ENCODE data around the gene FSTL1.

Gene FSTL1

DNA sequence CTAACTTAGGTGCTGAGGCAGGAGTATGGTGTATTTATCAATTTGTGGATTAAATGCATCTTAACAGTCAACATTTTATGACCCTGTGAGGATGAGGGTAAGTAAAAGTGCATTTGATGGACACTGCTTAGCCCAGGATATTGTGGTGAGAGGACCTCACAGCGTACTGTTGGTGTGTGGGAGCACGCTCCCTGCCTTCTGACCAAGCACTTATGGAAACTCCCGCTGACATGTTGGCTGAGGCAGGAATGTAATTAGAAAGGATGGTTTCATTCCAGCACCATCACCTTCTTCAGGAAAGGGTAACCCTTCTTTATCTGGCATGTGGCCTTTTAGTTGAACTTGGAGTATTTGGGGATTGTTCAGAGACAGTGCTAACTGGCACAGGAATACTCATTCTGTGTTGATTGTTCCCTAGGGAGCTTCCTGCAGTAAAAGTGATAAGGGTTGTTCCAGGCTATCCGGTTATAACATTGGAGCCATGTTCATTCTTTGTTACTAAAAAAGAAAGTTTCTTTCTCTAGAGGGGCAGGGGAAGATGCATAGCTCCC, 11.7 kb upstream of the FSTL1 start:
- DNase-seq = no peak

DNA sequence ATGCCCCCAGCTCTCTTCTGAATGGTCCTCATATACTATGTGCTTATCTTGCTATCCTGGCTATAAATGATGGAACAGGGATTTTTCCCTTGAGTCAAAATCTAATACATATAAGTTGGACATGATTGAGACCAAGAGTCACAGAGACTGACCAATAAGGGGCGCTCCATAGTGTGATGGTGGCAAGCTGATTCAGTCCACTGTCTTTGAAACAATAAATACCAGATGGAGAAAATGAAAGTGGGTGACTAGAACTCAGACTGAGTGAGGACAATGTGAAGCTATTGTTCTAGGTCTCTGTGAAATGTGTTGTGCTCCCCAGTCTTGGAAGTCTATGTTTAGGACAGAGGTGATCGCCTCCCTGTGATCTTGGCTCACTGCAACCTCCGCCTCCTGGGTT, 10.6 kb upstream of the FSTL1 start:
- no peak for DNase-seq

GRCh38 chr3:120460862-120461261, 10.1 kb upstream of the FSTL1 start:
- no peak for DNase-seq

DNA sequence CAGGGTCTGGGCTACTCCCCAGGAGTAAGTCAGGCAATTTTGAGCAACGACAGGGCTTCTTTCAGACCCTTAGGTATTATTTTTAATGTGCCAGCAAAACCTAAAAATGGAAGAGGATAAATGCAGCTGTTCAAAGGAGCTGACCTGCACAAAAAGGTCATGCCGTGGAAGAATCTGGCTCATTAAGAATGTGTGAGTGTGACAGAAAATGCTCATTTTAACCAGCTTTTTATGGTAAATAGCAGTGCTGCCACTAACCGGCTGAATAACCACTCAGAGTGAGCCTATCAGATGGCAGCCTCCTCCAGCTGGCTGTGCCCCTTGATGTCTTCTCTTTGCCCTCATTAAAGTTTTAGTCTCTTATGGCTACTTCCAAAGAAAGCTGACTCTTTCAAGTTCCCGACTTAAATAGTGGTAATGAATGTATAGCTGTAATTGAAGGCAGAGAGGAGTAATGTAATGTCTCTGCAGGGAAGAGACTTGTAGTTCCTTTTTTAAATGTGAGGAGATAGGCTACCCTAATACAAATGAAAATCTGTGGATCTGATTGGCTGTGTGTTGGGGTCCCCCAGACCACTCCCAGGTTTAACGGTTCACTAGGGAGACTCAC, 9.5 kb upstream of the FSTL1 start:
- no peak for DNase-seq

- DNase-seq = no peak
These were observed 8.4 kb upstream of the FSTL1 start for GRCh38 chr3:120459196-120459595.

DNA sequence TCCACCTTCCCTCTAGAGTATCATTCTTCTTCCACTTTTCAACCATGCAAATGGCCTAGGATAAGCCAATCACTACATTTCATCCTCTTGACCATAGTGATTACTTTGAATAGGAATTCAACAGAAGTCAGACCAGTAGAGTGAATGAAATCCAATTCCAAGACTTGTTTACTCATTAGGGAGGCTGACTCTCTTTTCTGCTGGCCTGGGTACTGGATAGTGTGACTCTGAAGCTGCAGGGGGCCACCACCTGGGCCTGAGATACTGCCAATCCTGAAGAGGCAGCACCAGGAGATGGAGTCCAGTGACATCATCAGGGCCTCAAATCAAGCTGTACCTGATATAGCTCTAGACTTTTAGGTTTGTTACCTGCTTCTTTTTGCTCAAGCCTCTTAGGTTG, 7.0 kb upstream of the FSTL1 start:
- DNase-seq = no peak

DNA sequence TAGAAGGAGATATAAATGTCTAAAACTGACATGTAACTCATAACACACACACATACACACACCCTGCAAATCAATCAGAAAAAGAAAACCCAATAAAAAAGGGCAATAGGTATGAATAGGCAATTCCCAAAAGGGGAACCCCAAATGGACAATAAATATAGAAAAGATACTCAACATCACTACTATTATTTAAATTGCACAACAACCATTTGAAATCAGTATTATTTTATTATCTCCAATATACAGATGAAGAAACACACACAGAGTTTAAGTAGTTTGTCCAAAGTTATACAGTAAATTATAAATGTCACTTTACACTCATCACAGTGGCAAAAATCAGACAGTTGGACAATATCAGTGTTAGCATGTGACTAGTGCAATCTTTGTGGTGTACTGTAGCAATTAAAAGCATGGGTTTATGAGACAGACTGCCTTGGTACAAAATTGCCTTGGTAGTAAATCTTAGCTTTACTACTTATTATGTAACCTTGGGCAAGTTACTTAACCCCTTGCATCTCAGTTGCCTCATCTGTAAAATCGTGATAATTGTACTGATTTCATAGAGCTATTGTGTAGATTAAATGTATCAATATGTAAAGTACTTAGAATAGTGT, 3.4 kb upstream of the FSTL1 start:
- no peak for DNase-seq

- no peak for DNase-seq
These were observed 2.0 kb upstream of the FSTL1 start for GRCh38 chr3:120452816-120453215.

DNA sequence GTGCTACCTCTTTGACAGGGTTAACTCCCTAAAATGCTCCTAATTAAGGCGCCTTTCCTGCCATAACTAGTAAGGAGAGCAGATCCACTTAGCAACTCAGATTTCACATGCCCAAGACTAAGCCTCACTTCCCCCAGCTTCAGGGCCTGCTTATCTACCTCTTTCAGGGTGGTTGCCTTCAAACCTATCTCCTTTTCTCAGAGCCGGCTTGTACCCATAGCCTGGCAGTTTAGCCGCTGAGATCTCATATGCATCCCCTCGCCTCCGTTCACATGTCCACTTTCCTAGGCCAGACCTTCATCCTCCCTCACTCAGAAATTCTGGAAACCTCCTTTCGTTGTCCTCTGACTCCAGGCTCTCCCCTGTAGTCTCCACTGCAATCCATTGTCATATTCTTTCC, 1.0 kb upstream of the FSTL1 start:
- no peak for DNase-seq

DNA sequence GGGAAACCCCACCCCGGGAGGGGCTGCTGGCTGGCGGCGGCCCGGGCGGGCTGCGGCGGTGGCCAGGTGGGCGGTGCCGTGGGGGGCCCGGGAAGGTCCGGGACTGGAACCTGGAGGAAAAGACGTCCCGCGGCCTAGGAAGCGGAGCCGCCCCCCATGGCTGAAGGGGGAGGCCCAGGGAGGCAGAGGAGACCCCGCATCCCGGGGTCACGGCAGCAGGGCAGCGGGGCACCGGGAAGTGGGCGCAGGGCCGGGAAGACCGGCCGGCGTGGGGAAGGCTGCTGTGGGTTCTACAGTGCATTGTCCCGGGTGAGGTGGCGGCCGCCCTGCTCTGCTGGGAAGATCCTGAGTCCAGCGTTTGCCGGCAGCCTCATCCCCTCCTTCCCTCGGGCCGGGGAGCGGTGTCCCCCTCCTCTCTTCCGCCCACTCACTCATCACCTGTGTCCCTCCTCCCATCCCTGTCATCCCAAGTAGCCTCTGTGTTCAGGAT, 525 bp upstream of the FSTL1 start:
- no peak for DNase-seq

DNA sequence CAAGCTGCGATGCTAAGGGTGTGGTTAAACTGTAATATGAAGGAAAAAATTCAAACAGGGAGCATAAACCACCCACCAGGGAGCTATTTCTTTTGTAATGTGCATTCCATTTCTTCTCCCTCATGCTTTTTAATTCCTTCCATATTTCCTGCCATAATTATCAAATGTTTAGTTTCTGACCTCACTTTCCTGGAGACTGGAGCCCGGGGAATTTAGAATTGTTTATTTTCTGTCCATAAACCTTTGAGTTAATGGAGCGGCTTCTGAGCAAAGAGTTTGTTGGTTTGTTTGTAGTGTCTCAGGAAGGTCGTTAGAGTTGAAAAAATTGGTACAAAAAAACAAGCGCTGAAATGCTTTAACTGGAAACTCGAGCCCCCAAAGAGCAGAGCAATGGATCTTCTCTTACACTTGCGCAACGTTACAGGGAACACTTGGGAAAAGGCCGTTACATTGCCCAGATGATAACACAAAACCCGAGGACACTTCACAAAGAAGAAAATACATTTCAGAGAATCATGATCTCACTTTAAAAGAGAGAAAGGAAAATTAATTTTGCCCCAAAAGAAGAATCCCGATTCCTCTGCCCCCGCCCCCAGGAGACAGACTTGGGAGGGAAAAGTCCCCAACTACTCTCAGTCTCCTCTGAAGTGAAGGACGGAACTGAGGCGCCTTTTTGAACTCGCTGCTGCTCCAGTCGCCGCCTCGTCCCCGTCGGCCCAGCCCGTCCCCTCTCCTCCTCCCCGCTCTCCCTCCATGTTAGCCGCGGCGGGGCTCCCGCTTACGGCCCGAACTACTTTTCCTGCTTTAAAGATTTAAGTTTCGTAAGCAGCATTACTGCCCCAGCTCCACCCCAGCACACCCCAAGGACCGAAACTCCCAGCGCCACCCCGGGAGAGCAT, 842 bp downstream of the FSTL1 start:
- no peak for DNase-seq

- DNase-seq = no peak
These were observed 1.5 kb downstream of the FSTL1 start for GRCh38 chr3:120449251-120449650.

GRCh38 chr3:120448756-120449155, 2.0 kb downstream of the FSTL1 start:
- DNase-seq = no peak

DNA sequence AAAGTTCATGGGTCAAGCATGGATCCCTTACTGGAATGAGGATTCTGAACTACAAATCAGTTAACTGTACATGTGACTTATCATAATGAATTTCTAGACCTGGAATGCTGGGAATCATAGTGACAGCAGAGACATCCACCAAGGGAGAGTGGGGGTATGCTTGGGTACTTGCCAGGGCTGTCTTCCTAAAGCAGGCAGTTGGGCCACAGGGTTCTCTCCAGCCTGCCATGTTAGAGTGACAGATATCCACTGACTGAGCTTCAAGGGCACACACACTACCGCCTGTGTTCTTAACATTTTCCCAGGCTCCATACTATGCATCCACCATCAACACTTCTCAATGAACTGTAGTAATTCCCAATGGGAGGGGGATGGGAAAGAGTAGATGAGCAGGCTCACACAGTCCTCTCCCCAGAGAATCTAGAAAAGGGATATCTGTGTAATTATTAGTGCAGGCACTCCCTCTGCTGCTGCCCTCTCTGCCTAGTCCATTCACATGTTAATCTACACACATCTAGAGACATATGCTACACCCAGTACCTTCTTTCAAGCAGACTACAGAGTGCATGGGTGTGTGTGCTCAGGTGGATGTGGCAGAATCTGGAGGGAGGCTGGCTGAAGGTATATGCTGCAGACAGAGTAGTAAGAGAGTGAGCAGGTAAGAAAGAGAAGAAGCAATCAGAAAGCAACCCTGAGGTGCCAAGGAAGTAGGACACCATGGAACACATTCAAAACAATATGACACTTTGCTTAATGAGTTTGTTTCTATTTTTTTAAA, 3.7 kb downstream of the FSTL1 start:
- DNase-seq = no peak

DNA sequence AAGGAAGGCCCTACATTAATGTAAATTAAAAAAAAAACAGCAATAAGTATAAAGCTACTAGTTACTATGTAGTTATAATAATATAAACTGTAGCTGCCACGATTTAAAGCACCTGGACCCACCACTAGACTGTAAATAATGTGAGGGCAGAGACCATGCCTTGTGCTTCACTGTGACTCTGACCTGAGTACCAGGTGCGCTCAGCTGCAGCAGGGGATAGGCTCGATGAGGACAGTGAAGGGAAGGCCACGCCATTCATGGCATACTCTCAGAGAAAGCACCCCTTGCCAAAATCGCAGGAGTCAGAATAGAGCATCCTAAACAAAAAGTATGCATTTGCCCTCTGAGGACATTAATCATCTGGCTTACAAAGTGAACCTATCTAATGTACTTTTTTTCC, 5.1 kb downstream of the FSTL1 start:
- DNase-seq = no peak

- no peak for DNase-seq
These were observed 7.1 kb downstream of the FSTL1 start for GRCh38 chr3:120443626-120444123.

- DNase-seq = no peak
These were observed 7.7 kb downstream of the FSTL1 start for GRCh38 chr3:120442975-120443517.

DNA sequence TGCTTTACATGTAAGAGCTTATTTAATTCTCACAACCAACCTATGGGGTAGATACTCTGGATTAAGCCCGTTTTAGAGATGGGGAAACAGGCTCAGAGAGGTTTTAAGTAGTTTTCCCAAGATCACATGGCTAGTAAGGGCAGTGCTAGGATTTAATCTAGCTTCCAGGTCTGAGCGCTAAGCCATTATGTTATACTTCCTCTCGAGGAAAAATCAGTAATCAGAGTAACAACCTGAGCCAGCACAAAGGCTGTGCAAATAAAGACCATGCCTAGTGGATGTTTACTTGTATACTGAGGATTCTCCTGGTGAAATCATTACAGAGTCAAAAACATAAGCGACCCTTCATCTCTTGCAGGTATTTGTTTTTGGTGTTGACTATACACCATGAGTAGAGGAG, 9.0 kb downstream of the FSTL1 start:
- DNase-seq = no peak

GRCh38 chr3:120440762-120441161, 10.0 kb downstream of the FSTL1 start:
- DNase-seq = no peak

DNA sequence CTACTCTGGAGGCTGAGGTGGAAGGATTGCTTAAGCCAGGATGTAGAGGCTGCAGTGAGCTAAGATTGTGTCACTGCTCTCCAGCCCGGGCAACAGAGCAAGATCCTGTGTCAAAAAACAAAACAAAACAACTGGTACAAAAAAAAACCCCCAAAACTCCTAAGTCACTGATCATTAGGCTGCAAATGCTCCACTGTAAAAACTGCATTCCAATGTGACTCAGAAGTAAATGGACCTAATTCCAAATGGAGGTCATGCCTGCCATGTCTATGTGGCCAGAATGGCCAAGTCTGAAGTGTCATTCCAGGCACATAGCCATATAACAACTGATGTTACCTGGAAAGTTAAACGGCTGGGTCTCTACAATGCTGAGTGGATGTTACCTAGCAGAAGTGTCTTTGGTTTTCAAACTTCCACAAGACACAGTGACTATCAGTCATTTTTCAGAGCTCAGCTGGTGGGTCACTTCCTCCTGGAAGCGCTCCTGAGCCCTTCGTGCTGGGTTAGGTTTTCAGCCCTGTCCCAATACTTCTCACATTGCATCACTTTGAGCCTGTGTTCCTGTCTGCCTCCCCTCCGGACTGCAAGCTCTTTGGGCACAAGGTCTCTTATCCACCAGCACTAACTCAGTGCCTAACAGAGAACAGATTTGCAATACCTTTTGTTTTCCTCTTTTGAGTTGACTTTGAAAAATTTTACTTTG, 10.6 kb downstream of the FSTL1 start:
- no peak for DNase-seq

- DNase-seq = no peak
These were observed 12.0 kb downstream of the FSTL1 start for GRCh38 chr3:120438665-120439370.
